IPS-18c (cell line): ENCODE data around the gene AMPD3.

ENCODE experiments used
- H3K4me3 ChIP-seq: 2 replicates; pipeline ENCODE4 v1.7.0; 2013; ENCODE audit warnings: low read depth, mild to moderate bottlenecking, low read length, moderate library complexity; ENCODE audit not compliant: insufficient read depth
- H3K9me3 ChIP-seq: one replicate; pipeline ENCODE4 v1.6.1; 2013; ENCODE audit warnings: mild to moderate bottlenecking, low read length, moderate library complexity; ENCODE audit not compliant: control insufficient read depth, insufficient read depth

The AMPD3 gene

GRCh38 chr11:10452211-10452767 lies 2.8 kb upstream of the AMPD3 start:
- Histone ChIP-seq H3K4me3 (no peak overlapping the region), H3K9me3 (no peaks in the 10 kb centered on the region)

- Histone ChIP-seq H3K4me3 (no peak overlapping the region), H3K9me3 (no peaks in the 10 kb centered on the region)
Measured at GRCh38 chr11:10453261-10453660, 1.8 kb upstream of the AMPD3 start.

- no peak overlapping the region for H3K4me3 ChIP-seq
- H3K9me3 ChIP-seq: no peaks in the 10 kb centered on the region
Measured at GRCh38 chr11:10455637-10456487, 798 bp downstream of the AMPD3 start.

GRCh38 chr11:10456519-10456918 lies 1.5 kb downstream of the AMPD3 start:
- H3K9me3 ChIP-seq: no peaks in the 10 kb centered on the region
- no peak overlapping the region for H3K4me3 ChIP-seq

- no peaks in the 10 kb centered on the region for H3K9me3 ChIP-seq
- H3K4me3 ChIP-seq: no peak overlapping the region
Measured at GRCh38 chr11:10457901-10458300, 2.8 kb downstream of the AMPD3 start.

- Histone ChIP-seq H3K9me3 (no peaks in the 10 kb centered on the region), H3K4me3 (no peak overlapping the region)
Measured at GRCh38 chr11:10459029-10459970, 4.2 kb downstream of the AMPD3 start.

GRCh38 chr11:10460611-10461275 lies 5.7 kb downstream of the AMPD3 start:
- H3K4me3 ChIP-seq: no peak overlapping the region

GRCh38 chr11:10461276-10461790 lies 6.3 kb downstream of the AMPD3 start:
- H3K4me3 ChIP-seq: no peak overlapping the region
- H3K9me3 ChIP-seq: no peaks in the 10 kb centered on the region

More at GRCh38 chr11:10460611-10461275, 5.7 kb downstream of the AMPD3 start:
- no peaks in the 10 kb centered on the region for H3K9me3 ChIP-seq

- no peaks in the 10 kb centered on the region for H3K9me3 ChIP-seq
- H3K4me3 ChIP-seq: no peak overlapping the region
Measured at GRCh38 chr11:10462746-10463300, 7.8 kb downstream of the AMPD3 start.

- Histone ChIP-seq H3K9me3 (no peaks in the 10 kb centered on the region), H3K4me3 (no peak overlapping the region)
Measured at GRCh38 chr11:10473371-10473770, 18.3 kb downstream of the AMPD3 start.

GRCh38 chr11:10474551-10474950 lies 19.5 kb downstream of the AMPD3 start:
- H3K9me3 ChIP-seq: no peaks in the 10 kb centered on the region
- H3K4me3 ChIP-seq: no peak overlapping the region

- H3K4me3 ChIP-seq: no peak overlapping the region
- no peaks in the 10 kb centered on the region for H3K9me3 ChIP-seq
Measured at GRCh38 chr11:10476342-10476741, 21.3 kb downstream of the AMPD3 start.

- H3K4me3 ChIP-seq: no peak overlapping the region
- no peaks in the 10 kb centered on the region for H3K9me3 ChIP-seq
Measured at GRCh38 chr11:10476927-10477689, 22.0 kb downstream of the AMPD3 start.

- no peaks in the 10 kb centered on the region for H3K9me3 ChIP-seq
Measured at GRCh38 chr11:10477690-10478046, 22.6 kb downstream of the AMPD3 start.

GRCh38 chr11:10478066-10478465 lies 23.0 kb downstream of the AMPD3 start:
- Histone ChIP-seq H3K9me3 (no peaks in the 10 kb centered on the region), H3K4me3 (no peak overlapping the region)

More at GRCh38 chr11:10477690-10478046, 22.6 kb downstream of the AMPD3 start:
- H3K4me3 ChIP-seq: no peak overlapping the region
